Stomach (tissue), 9 donors: ENCODE results near the gene CLEC16A. TPM values are rescaled to one million over a fixed set of nuclear protein-coding genes. Genes with fewer than 3 reads are reported as not detected.

Experiments
- DNase-seq, 2 donors: peaks; one replicate each; pipeline versions ENCODE4 v3.0.0 to v3.0.0-alpha.2; 2013 to 2019
- H3K27ac ChIP-seq, 5 donors: fragments of 200-600 bp in 4 of 5; sonication (generic) in 4 of 5; one replicate each; pipeline ENCODE4 v1.5.1; 2013 to 2019; ENCODE audit warnings: mild to moderate bottlenecking in 1 of 5, moderate library complexity in 1 of 5
- H3K27me3 ChIP-seq, 3 donors: fragments of 200-600 bp; sonication (generic); one replicate each; pipeline ENCODE4 v1.5.1; 2017 to 2019; ENCODE audit warnings: mixed run types in 1 of 3
- H3K36me3 ChIP-seq, 4 donors: fragments of 200-600 bp; sonication (generic); 1 replicate in 3 of 4; 2 replicates in 1 of 4; pipeline ENCODE4 v1.5.1; 2016 to 2019
- H3K4me1 ChIP-seq, 4 donors: fragments of 200-600 bp; sonication (generic); one replicate each; pipeline ENCODE4 v1.5.1; 2016 to 2019
- H3K4me3 ChIP-seq, 4 donors: fragments of 200-600 bp; sonication (generic) in 3 of 4; one replicate each; pipeline ENCODE4 v1.5.1; 2016 to 2019; ENCODE audit warnings: mild to moderate bottlenecking in 1 of 4
- H3K9me3 ChIP-seq, 4 donors: fragments of 200-600 bp; sonication (generic); one replicate each; pipeline ENCODE4 v1.5.1; 2016 to 2019
- EP300 ChIP-seq: sonication (generic); formaldehyde crosslinking; IDR thresholded peaks from one replicate; pipeline ENCODE4 v1.6.1; 2017; ENCODE audit warnings: antibody characterized with exemption
- POLR2A ChIP-seq, 4 donors: fragments of 450-650 bp; IDR thresholded peaks; one replicate each; pipeline ENCODE4 v1.6.1; 2016; ENCODE audit warnings: antibody characterized with exemption in 4 of 4, control low read depth in 2 of 4, mild to moderate bottlenecking in 1 of 4, moderate library complexity in 1 of 4
- POLR2AphosphoS5 ChIP-seq, 3 donors: sonication (generic); formaldehyde crosslinking; IDR thresholded peaks; one replicate each; pipeline ENCODE4 v1.6.1; 2016; ENCODE audit warnings: antibody characterized with exemption in 3 of 3
- WGBS, 5 donors: extraction: QIAGEN DNeasy Blood & Tissue Kit in 3 of 5; methylation state at CpG; one replicate each; pipeline versions ENCODE4 v1.1.5 to v1.1.7; 2013 to 2018; 5-methylcytosine and 5-hydroxymethylcytosine counted together
- intact Hi-C: fragments of 100-400 bp; cut with DNase I; formaldehyde crosslinking; loops from one replicate; pipeline ENCODE4 v1.15.1; 2023; ENCODE audit warnings: low total_unique reads
- polyA plus RNA-seq, 3 donors: library from polyadenylated mRNA; stranded (reverse); fragments of 200-250 nt; gene quantifications; one replicate each; pipeline ENCODE4 v1.2.3, GENCODE V29; 2013
- total RNA-seq, 5 donors: library from RNA; depleted of rRNA; stranded (reverse); fragments of >200 nt; gene quantifications; one replicate each; pipeline versions ENCODE4 v1.1.0 to v1.2.3, GENCODE V29; 2014 to 2016
- TF ChIP-seq, protein P1 (sequence below), 7 experiments: fragments of 450-650 bp in 4 of 7; fragments of 200-600 bp in 3 of 7; sonication (generic) in 3 of 7; IDR thresholded peaks; one replicate each; pipeline ENCODE4 v1.5.1; 2016 to 2019; ENCODE audit warnings: antibody characterized with exemption in 7 of 7, control low read depth in 2 of 7, mild to moderate bottlenecking in 1 of 7
- donor health status: healthy with polysubstance abuse.
- donor health status: Bipolar disorder and iron deficiency.
- donor health status: healthy.

CLEC16A gene
- total and polyA plus RNA-seq, 8 donors = 5.8 to 176 (median 21.8) TPM

DNA sequence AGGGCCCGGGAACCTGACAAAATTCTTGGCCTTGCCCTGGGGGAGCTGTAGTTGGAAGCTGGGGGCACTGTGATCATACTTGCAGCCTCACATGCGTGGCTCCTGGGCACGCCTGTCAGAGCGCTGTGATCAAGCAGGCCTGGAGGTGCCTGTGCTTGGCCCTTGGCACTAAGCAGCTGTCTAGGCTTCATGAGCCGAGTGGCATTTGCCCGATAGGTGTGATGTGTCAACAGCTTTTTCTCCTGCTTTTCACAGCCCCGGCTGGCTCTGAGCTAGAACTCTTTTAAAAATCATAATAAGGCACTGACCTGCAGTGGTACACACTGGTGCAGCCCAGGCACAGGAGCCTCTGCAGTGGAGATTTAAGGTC, 197.9 kb downstream of the CLEC16A start:
- Histone ChIP-seq H3K4me3 (no peak overlapping the region), H3K36me3 (no peaks in the 10 kb centered on the region), H3K27me3 (no peaks in the 10 kb centered on the region), H3K27ac (no peak overlapping the region), H3K9me3 (no peaks in the 10 kb centered on the region), H3K4me1 (peaks cover 14 to 23% (median 16%) of the 10 kb centered on the region in 4 donors)
- DNase-seq = no peak
- WGBS, 5 donors = 64 to 92% (median 85%) methylated on average over 2 to 7 of the region's 7 CpGs
- intact Hi-C loops = no loop called here
- TF ChIP-seq EP300 (no peak), POLR2A (IDR thresholded peaks at IDR 0.05) (no peak), POLR2AphosphoS5 (IDR thresholded peaks at IDR 0.05) (no peak)
- TF ChIP-seq, protein P1, sequence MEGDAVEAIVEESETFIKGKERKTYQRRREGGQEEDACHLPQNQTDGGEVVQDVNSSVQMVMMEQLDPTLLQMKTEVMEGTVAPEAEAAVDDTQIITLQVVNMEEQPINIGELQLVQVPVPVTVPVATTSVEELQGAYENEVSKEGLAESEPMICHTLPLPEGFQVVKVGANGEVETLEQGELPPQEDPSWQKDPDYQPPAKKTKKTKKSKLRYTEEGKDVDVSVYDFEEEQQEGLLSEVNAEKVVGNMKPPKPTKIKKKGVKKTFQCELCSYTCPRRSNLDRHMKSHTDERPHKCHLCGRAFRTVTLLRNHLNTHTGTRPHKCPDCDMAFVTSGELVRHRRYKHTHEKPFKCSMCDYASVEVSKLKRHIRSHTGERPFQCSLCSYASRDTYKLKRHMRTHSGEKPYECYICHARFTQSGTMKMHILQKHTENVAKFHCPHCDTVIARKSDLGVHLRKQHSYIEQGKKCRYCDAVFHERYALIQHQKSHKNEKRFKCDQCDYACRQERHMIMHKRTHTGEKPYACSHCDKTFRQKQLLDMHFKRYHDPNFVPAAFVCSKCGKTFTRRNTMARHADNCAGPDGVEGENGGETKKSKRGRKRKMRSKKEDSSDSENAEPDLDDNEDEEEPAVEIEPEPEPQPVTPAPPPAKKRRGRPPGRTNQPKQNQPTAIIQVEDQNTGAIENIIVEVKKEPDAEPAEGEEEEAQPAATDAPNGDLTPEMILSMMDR (IDR thresholded peaks at IDR 0.05) = no peak

DNA sequence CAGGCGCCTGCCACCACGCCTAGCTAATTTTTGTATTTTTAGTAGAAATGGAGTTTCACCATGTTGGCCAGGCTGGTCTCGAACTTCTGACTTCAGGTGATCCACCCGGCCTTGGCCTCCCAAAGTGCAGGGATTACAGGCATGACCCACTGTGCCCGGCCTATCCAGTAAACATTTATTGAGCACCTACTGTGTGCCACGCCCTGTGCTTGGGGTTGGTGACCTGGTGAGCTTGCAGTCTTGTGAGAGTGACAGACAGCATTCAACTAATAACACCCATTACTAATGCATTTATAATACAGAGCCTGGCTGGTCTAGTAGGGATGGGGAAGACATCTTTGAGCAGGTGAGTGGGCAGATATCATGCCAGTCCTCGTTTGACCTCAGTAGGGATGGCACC, 198.6 kb downstream of the CLEC16A start:
- Histone ChIP-seq H3K27ac (no peak overlapping the region), H3K36me3 (no peaks in the 10 kb centered on the region), H3K9me3 (no peaks in the 10 kb centered on the region), H3K4me3 (no peak overlapping the region), H3K27me3 (no peaks in the 10 kb centered on the region), H3K4me1 (peaks cover 16 to 25% (median 22%) of the 10 kb centered on the region in 4 donors)
- TF ChIP-seq, protein P1 (IDR thresholded peaks at IDR 0.05) = no peak
- no peak for TF ChIP-seq POLR2AphosphoS5 (IDR thresholded peaks at IDR 0.05)
- no peak for TF ChIP-seq EP300
- no peak for TF ChIP-seq POLR2A (IDR thresholded peaks at IDR 0.05)
- DNase-seq = no peak
- WGBS, 5 donors = 95 to 98% (median 98%) methylated on average over 7 of the region's 7 CpGs
- intact Hi-C loops = no loop called here

DNA sequence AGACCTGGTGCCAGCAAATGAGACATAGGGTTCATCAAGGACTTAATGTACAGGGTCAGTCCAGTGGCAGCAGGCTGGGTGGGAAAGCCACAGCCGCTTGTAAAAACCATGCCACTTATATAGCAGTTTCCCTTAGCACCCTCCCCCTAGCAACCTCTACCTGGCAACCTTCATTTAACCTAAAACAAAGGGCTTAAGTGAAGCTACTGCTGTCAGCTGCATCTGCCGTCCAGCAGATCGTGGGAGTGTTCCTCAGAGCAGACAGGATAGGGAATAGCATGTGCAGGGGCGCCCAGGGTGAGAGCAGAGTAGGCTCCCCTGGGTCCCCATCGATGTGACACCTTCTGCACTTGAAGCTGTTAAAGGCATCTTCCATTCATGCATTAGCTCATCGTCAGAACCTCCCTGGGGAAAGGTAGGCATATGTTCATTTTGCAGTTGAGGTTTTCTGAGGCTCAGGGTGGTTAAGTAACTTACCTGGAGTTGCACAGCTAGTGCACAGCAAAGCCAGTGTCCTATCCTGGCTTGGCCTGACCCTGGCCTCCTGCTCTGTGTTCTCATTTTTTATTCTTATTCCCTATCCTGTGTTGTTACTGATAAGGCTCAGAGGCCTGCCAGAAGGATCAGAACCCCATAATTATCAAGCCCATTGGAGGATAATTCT, 199.1 kb downstream of the CLEC16A start:
- H3K9me3 ChIP-seq = no peaks in the 10 kb centered on the region
- H3K4me1 ChIP-seq = peaks cover 16 to 31% (median 19%) of the 10 kb centered on the region in 4 donors
- H3K36me3 ChIP-seq = no peaks in the 10 kb centered on the region
- no peak for DNase-seq
- no peak for TF ChIP-seq POLR2A (IDR thresholded peaks at IDR 0.05)
- no peak for TF ChIP-seq EP300
- TF ChIP-seq, protein P1 (IDR thresholded peaks at IDR 0.05) = no peak
- TF ChIP-seq POLR2AphosphoS5 (IDR thresholded peaks at IDR 0.05) = no peak
- 85 to 95% (median 93%) methylated on average over 6 of the region's 6 CpGs for WGBS, 5 donors
- no peak overlapping the region for H3K4me3 ChIP-seq
- H3K27me3 ChIP-seq = no peaks in the 10 kb centered on the region
- H3K27ac ChIP-seq = no peak overlapping the region
- intact Hi-C loops = no loop called here

DNA sequence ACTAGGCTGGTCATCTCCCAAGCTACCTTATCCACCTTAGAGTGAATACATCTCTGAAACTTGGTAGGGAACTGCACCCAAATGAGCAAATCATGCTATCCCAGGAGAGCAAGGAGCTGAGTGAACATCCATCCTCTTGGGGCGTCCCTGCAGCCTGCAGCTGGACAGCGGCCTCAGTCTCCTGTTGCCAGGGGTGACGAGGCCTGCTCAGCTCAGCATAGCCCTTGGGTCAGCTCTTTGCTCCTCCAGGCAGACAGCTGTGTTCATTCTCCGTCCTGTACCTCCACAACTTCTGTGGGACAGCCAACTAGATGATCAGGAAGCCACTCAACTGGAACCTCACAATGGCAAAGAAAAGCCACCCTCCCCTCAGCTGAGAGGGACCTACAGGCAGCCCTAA, 199.8 kb downstream of the CLEC16A start:
- H3K4me1 ChIP-seq = peaks cover 11 to 28% (median 15%) of the 10 kb centered on the region in 4 donors
- TF ChIP-seq EP300 (no peak), POLR2AphosphoS5 (IDR thresholded peaks at IDR 0.05) (no peak), POLR2A (IDR thresholded peaks at IDR 0.05) (no peak)
- TF ChIP-seq, protein P1 (IDR thresholded peaks at IDR 0.05) = no peak
- H3K27ac ChIP-seq = no peak overlapping the region
- no peak for DNase-seq
- no peak overlapping the region for H3K4me3 ChIP-seq
- H3K36me3 ChIP-seq = no peaks in the 10 kb centered on the region
- H3K9me3 ChIP-seq = no peaks in the 10 kb centered on the region
- no peaks in the 10 kb centered on the region for H3K27me3 ChIP-seq
- intact Hi-C loops = no loop called here
- WGBS, 5 donors = 67 to 89% (median 83%) methylated on average over 2 to 4 of the region's 4 CpGs
